Liver (tissue), 9 donors: ENCODE measurements around the gene ETV6. TPM values are rescaled to one million over a fixed set of nuclear protein-coding genes. Genes with fewer than 3 reads are reported as not detected.

ENCODE experiments used
- DNase-seq: peaks from one replicate; pipeline ENCODE4 v3.0.0-alpha.2; 2017; ENCODE audit warnings: low spot score
- H3K27ac ChIP-seq, 2 donors: one replicate each; pipeline ENCODE4 v1.7.0; 2013; ENCODE audit warnings: inconsistent platforms in 2 of 2, low read length in 2 of 2, control low read depth in 1 of 2, low read depth in 1 of 2, mild to moderate bottlenecking in 1 of 2
- H3K27me3 ChIP-seq, 4 donors: one replicate each; pipeline versions ENCODE4 v1.6.1 to v1.7.0; 2013; ENCODE audit warnings: low read length in 3 of 4, inconsistent platforms in 1 of 4, mild to moderate bottlenecking in 1 of 4, moderate library complexity in 1 of 4; ENCODE audit not compliant: control insufficient read depth in 4 of 4, insufficient read depth in 4 of 4
- H3K36me3 ChIP-seq, 4 donors: one replicate each; pipeline versions ENCODE4 v1.6.1 to v1.7.0; 2013; ENCODE audit warnings: low read length in 3 of 4, mild to moderate bottlenecking in 3 of 4, low read depth in 1 of 4, moderate library complexity in 1 of 4; ENCODE audit not compliant: control insufficient read depth in 4 of 4, insufficient read depth in 3 of 4
- H3K4me1 ChIP-seq, 4 donors: one replicate each; pipeline versions ENCODE4 v1.6.1 to v1.7.0; 2013; ENCODE audit warnings: low read length in 3 of 4, mild to moderate bottlenecking in 3 of 4, moderate library complexity in 1 of 4; ENCODE audit not compliant: control insufficient read depth in 4 of 4, insufficient read depth in 4 of 4
- H3K4me3 ChIP-seq, 3 donors: one replicate each; pipeline versions ENCODE4 v1.6.1 to v1.7.0; 2013; ENCODE audit warnings: low read length in 3 of 3, control low read depth in 1 of 3, low read depth in 1 of 3, mild to moderate bottlenecking in 1 of 3
- H3K9ac ChIP-seq, 2 donors: one replicate each; pipeline ENCODE4 v1.7.0; 2013; ENCODE audit warnings: low read length in 2 of 2, mild to moderate bottlenecking in 2 of 2, moderate library complexity in 2 of 2, control low read depth in 1 of 2, low read depth in 1 of 2
- H3K9me3 ChIP-seq, 4 donors: one replicate each; pipeline versions ENCODE4 v1.6.1 to v1.7.0; 2013; ENCODE audit warnings: low read length in 3 of 4; ENCODE audit not compliant: control insufficient read depth in 4 of 4
- ATF3 ChIP-seq: IDR thresholded peaks from 2 replicates; pipeline ENCODE4 v1.6.1; 2016; ENCODE audit warnings: antibody characterized with exemption
- CTCF ChIP-seq: fragments of 150-350 bp; IDR thresholded peaks from 2 replicates; pipeline ENCODE4 v1.5.1; 2017; ENCODE audit warnings: improper control_type of control experiment, low read depth, low read length; ENCODE audit not compliant: missing input control
- EGR1 ChIP-seq, 2 donors: IDR thresholded peaks; 2 replicates each; pipeline ENCODE4 v1.6.1; 2016 to 2018; ENCODE audit warnings: antibody characterized with exemption in 2 of 2, low read depth in 2 of 2
- FOXA1 ChIP-seq: IDR thresholded peaks from 2 replicates; pipeline ENCODE4 v1.6.1; 2016; ENCODE audit warnings: antibody characterized with exemption
- FOXA2 ChIP-seq: IDR thresholded peaks from 2 replicates; pipeline ENCODE4 v1.6.1; 2016; ENCODE audit warnings: antibody characterized with exemption
- GABPA ChIP-seq, 2 donors: IDR thresholded peaks in 1 of 2; conservative IDR thresholded peaks in 1 of 2; 2 replicates each; pipeline ENCODE4 v1.6.1; 2016; ENCODE audit warnings: antibody characterized with exemption in 2 of 2, mild to moderate bottlenecking in 1 of 2, moderate library complexity in 1 of 2
- JUND ChIP-seq, 2 donors: IDR thresholded peaks; 2 replicates each; pipeline ENCODE4 v1.6.1; 2016; ENCODE audit warnings: antibody characterized with exemption in 2 of 2
- NR2F2 ChIP-seq: IDR thresholded peaks from 2 replicates; pipeline ENCODE4 v1.6.1; 2016; ENCODE audit warnings: antibody characterized with exemption
- REST ChIP-seq: IDR thresholded peaks from 2 replicates; pipeline ENCODE4 v1.6.1; 2016; ENCODE audit warnings: antibody characterized with exemption, mild to moderate bottlenecking
- RXRA ChIP-seq, 2 donors: IDR thresholded peaks; 2 replicates each; pipeline ENCODE4 v1.6.1; 2017 to 2018; ENCODE audit warnings: antibody characterized with exemption in 2 of 2, mild to moderate bottlenecking in 1 of 2
- ZBTB33 ChIP-seq: IDR thresholded peaks from 2 replicates; pipeline ENCODE4 v1.6.1; 2016; ENCODE audit warnings: antibody characterized with exemption
- WGBS: extraction: QIAGEN DNeasy Blood & Tissue Kit; methylation state at CpG from one replicate; pipeline ENCODE4 v1.1.7; 2013; 5-methylcytosine and 5-hydroxymethylcytosine counted together
- polyA plus RNA-seq, 2 donors: library from polyadenylated mRNA; stranded (reverse) in 1 of 2; unstranded in 1 of 2; fragments of 200-250 nt in 1 of 2; fragments of >200 nt in 1 of 2; fragmentation: Nextera tagmentation in 1 of 2; extraction: Ambion mirVana in 1 of 2; gene quantifications; one replicate each; pipeline versions ENCODE4 v1.2.1 to v1.2.3, GENCODE V29; 2013 to 2015
- total RNA-seq, 2 donors: library from RNA; depleted of rRNA; stranded (reverse); fragments of >200 nt; gene quantifications; one replicate each; pipeline ENCODE4 v1.2.3, GENCODE V29; 2014
- TF ChIP-seq, protein P1 (sequence below): IDR thresholded peaks from 2 replicates; pipeline ENCODE4 v1.6.1; 2016; ENCODE audit warnings: antibody characterized with exemption
- donor health status: healthy.
- donor health status: healthy.
- donor health status: healthy.
- donor health status: healthy.
- donor health status: healthy.

The ETV6 gene
- total and polyA plus RNA-seq, 4 donors: 2.0 to 6.2 (median 3.5) TPM

DNA sequence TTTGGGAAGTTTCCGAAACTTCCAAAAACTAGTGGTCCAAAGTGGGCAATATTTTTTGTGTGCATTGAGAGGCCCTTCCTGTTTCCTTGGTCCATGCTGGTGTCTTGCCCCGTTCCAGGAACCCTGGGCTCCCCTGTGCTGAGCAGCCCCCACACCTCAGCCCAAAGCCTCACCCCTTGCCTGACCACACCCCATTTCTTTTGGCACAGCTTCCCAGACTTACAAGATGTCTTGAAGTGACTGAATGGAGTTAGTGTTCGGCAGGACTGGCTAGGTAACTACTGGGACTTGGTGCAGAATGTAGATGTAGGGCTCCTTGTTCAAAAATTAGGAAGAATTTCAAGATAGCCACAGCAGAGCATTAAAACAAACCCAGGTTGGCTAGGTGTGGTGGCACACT is 68.6 kb downstream of the ETV6 start:
- no peaks in the 10 kb centered on the region for H3K27me3 ChIP-seq
- WGBS: 92% methylated on average over 3 of the region's 3 CpGs
- no peak overlapping the region for H3K4me3 ChIP-seq
- H3K9ac ChIP-seq: no peak overlapping the region
- H3K9me3 ChIP-seq: no peaks in the 10 kb centered on the region
- DNase-seq: no peak
- H3K27ac ChIP-seq: peak overlapping the region; percentile 39 to 58
- H3K4me1 ChIP-seq: peaks cover 11 to 32% (median 19%) of the 10 kb centered on the region in 4 donors
- no peaks in the 10 kb centered on the region for H3K36me3 ChIP-seq
- TF ChIP-seq FOXA2 (no peak), EGR1 (IDR thresholded peaks at IDR 0.05; ENCODE audit: low read depth in 2 of 2) (no peak), JUND (IDR thresholded peaks at IDR 0.05) (no peak), CTCF (no peak)
- TF ChIP-seq, protein P1, sequence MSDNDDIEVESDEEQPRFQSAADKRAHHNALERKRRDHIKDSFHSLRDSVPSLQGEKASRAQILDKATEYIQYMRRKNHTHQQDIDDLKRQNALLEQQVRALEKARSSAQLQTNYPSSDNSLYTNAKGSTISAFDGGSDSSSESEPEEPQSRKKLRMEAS: no peak

GRCh38 chr12:11718768-11719253 is 69.3 kb downstream of the ETV6 start:
- DNase-seq: no peak

More at GRCh38 chr12:11718768-11719253, 69.3 kb downstream of the ETV6 start:
- Histone ChIP-seq H3K9me3 (no peaks in the 10 kb centered on the region), H3K4me3 (no peak overlapping the region), H3K9ac (no peak overlapping the region), H3K36me3 (no peaks in the 10 kb centered on the region), H3K4me1 (peaks cover 11 to 30% (median 18%) of the 10 kb centered on the region in 4 donors), H3K27ac (peak overlapping the region in 1 of 2 donors; percentile 6), H3K27me3 (no peaks in the 10 kb centered on the region)
- TF ChIP-seq JUND (IDR thresholded peaks at IDR 0.05): no peak
- TF ChIP-seq FOXA2: no peak
- no peak for TF ChIP-seq CTCF
- no peak for TF ChIP-seq RXRA (IDR thresholded peaks at IDR 0.05)
- TF ChIP-seq NR2F2: no peak
- TF ChIP-seq ATF3: no peak
- TF ChIP-seq ZBTB33: no peak
- TF ChIP-seq REST: no peak
- no peak for TF ChIP-seq GABPA (IDR thresholded peaks at IDR 0.05 in 1 of 2, conservative IDR thresholded peaks at IDR 0.05 in 1 of 2)
- no peak for TF ChIP-seq FOXA1
- 91% methylated on average over 6 of the region's 6 CpGs for WGBS
